ENCODE data around the gene POMZP3. TPM values are rescaled to one million over a fixed set of nuclear protein-coding genes. Genes with fewer than 3 reads are reported as not detected.
"Not testable (repeated sequence)": the region's sequence is repeated elsewhere in the genome, so short reads cannot be mapped to it uniquely, and the experiment has no call there.

The POMZP3 gene
- total RNA-seq, 4 donors from 2014 or later = 4.9 to 16.4 (median 9.3) TPM

DNA sequence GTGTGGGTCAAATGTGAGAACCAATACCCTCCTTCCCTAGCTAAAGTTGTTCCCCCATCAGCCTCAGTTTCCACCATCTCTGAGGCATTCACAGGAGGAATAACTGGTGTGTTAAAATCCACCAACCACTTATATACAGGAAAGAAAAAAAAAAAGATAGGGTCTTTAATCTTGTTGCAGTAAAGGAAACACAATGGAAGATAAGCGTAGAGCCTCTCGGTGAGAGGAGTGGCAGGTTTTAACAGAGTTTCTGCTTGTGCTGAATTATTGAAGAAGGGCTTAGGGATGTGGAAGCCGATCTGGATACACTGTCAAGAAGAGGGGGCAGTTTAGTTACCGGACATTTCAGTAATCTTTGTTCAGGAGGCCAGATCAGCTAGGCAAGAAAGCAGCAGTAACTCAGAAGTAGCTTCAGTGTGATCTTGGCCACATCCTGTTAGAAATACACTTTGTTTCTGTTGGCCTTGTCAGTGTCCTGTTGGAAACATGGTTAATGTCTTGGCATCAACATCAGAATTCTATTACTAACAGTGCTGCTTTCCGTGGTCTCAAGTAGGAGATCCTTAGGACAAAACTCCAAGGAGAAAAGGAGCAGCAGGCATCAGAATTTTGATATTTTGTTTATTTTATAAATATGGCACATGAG, 43.3 kb downstream of the POMZP3 start:
- TF ChIP-seq POLR2AphosphoS5 (IDR thresholded peaks at IDR 0.05) = peak; percentile 18 to 60
- H3K4me3 ChIP-seq; H3K36me3 ChIP-seq; H3K27me3 ChIP-seq; DNase-seq (ENCODE audit: extremely low spot score); intact Hi-C loops (cut with DNase I); H3K9me3 ChIP-seq: not testable (repeated sequence)
- peak overlapping the region; percentile 69 to 84 (median 80) for H3K27ac ChIP-seq (replicated peaks in 1 of 4)
- H3K4me1 ChIP-seq = peaks cover 23 to 44% (median 32%) of the 10 kb centered on the region in 4 donors
- 34% methylated on average over 4 of the region's 5 CpGs for WGBS

GRCh38 chr7:76582848-76583631, 44.0 kb downstream of the POMZP3 start:
- H3K9me3 ChIP-seq; intact Hi-C loops (cut with DNase I); H3K36me3 ChIP-seq; H3K27me3 ChIP-seq; DNase-seq (ENCODE audit: extremely low spot score); H3K4me3 ChIP-seq: not testable (repeated sequence)
- Histone ChIP-seq H3K27ac (replicated peaks in 1 of 4) (peak overlapping the region; percentile 69 to 84 (median 80)), H3K4me1 (peaks cover 20 to 40% (median 30%) of the 10 kb centered on the region in 4 donors)
- 11% methylated on average over 2 of the region's 2 CpGs for WGBS
- peak; percentile 50 to 56 for TF ChIP-seq POLR2AphosphoS5 (IDR thresholded peaks at IDR 0.05)

DNA sequence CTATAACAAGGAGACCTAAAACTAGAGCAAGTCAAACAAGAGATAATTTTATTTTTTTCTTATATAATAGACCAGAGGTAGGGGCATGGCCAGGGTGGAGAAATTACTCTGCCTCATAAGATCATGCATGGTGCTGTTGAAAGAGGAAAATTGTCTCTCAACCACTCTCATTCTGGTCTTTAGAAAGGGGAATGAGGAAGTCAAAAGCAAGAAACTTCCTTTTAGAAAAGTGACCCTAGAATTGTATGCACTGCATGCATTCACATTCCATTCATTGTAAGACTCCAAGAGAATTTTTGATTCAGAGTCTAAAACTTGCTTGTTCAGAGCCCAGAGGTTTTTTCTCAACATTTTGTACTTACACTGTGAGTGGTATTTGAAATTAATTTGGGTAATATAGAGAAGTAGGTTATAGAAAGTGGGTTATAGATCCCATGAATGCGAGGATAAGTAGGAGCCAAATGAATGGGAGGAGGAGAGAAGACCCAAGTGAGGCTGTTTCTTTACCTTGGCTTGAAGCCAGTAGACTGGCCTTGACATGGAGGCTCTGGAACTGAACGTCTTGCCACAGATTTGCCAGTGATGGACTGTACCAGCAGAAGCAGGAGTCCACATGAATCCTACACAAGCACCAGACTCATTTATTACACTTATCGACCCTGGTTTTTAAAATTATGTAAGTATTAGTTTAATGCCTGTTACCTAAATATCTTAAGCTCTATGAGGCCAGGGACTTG, 51.0 kb downstream of the POMZP3 start:
- WGBS = 60% methylated on average over 3 of the region's 3 CpGs
- H3K27me3 ChIP-seq; H3K36me3 ChIP-seq; H3K27ac ChIP-seq (replicated peaks in 1 of 4); DNase-seq (ENCODE audit: extremely low spot score); H3K9me3 ChIP-seq; intact Hi-C loops (cut with DNase I); H3K4me1 ChIP-seq; H3K4me3 ChIP-seq: not testable (repeated sequence)

GRCh38 chr7:76575431-76575830, 51.6 kb downstream of the POMZP3 start:
- intact Hi-C loops (cut with DNase I); DNase-seq (ENCODE audit: extremely low spot score); H3K36me3 ChIP-seq; H3K9me3 ChIP-seq; H3K4me1 ChIP-seq; H3K27ac ChIP-seq (replicated peaks in 1 of 4); H3K4me3 ChIP-seq; H3K27me3 ChIP-seq: not testable (repeated sequence)
- 92% methylated on average over 1 of the region's 2 CpGs for WGBS

- intact Hi-C loops (cut with DNase I); H3K27ac ChIP-seq (replicated peaks in 1 of 4); H3K4me3 ChIP-seq; H3K9me3 ChIP-seq; DNase-seq (ENCODE audit: extremely low spot score); H3K36me3 ChIP-seq; H3K27me3 ChIP-seq; H3K4me1 ChIP-seq: not testable (repeated sequence)
- 78% methylated on average over 3 of the region's 3 CpGs for WGBS
Measured at GRCh38 chr7:76572296-76572695, 54.8 kb downstream of the POMZP3 start.

- H3K9me3 ChIP-seq; H3K4me3 ChIP-seq; H3K36me3 ChIP-seq; intact Hi-C loops (cut with DNase I); H3K27ac ChIP-seq (replicated peaks in 1 of 4); H3K4me1 ChIP-seq; H3K27me3 ChIP-seq; DNase-seq (ENCODE audit: extremely low spot score): not testable (repeated sequence)
- 85% methylated on average over 4 of the region's 4 CpGs for WGBS
Measured at GRCh38 chr7:76570324-76570775, 56.7 kb downstream of the POMZP3 start.

- H3K4me1 ChIP-seq; H3K36me3 ChIP-seq; H3K4me3 ChIP-seq; H3K27ac ChIP-seq (replicated peaks in 1 of 4); H3K27me3 ChIP-seq; H3K9me3 ChIP-seq; intact Hi-C loops (cut with DNase I); DNase-seq (ENCODE audit: extremely low spot score): not testable (repeated sequence)
Measured at GRCh38 chr7:76568742-76569141, 58.3 kb downstream of the POMZP3 start.

- intact Hi-C loops (cut with DNase I); H3K4me1 ChIP-seq; H3K27ac ChIP-seq (replicated peaks in 1 of 4); H3K36me3 ChIP-seq; H3K9me3 ChIP-seq; H3K27me3 ChIP-seq; DNase-seq (ENCODE audit: extremely low spot score); H3K4me3 ChIP-seq: not testable (repeated sequence)
Measured at GRCh38 chr7:76567753-76568152, 59.3 kb downstream of the POMZP3 start.

DNA sequence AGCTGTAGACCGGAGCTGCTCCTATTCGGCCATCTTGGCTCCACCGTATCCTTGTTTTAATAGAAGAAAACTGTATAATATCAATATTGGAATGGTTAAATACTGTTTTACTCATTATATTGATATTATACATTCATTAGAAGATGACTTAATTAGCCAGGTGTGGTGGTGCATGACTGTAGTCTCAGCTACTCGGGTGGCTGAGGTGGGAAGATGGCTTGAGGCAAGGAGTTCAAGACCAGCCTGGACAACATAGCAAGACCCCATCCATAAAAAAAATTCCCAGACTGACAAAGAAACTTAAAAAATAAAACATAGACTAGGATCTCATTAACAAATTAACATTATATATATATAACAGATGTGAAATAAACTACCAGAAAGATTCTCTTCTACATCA, 59.8 kb downstream of the POMZP3 start:
- intact Hi-C loops (cut with DNase I); H3K27ac ChIP-seq (replicated peaks in 1 of 4); H3K9me3 ChIP-seq; H3K36me3 ChIP-seq; DNase-seq (ENCODE audit: extremely low spot score); H3K27me3 ChIP-seq; H3K4me1 ChIP-seq; H3K4me3 ChIP-seq: not testable (repeated sequence)
- WGBS = 100% methylated on average over 1 of the region's 4 CpGs

DNA sequence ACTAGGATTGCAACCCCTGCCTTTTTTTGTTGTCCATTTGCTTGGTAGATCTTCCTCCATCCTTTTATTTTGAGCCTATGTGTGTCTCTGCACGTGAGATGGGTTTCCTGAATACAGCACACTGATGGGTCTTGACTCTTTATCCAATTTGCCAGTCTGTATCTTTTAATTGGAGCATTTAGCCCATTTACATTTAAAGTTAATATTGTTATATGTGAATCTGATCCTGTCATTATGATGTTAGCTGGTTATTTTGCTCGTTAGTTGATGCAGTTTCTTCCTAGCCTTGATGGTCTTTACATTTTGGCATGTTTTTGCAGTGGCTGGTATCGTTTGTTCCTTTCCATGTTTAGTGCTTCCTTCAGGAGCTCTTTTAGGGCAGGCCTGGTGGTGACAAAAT, 62.1 kb downstream of the POMZP3 start:
- H3K27me3 ChIP-seq; DNase-seq (ENCODE audit: extremely low spot score); H3K9me3 ChIP-seq; H3K4me1 ChIP-seq; H3K4me3 ChIP-seq; H3K27ac ChIP-seq (replicated peaks in 1 of 4); intact Hi-C loops (cut with DNase I); H3K36me3 ChIP-seq: not testable (repeated sequence)
- 93% methylated on average over 3 of the region's 3 CpGs for WGBS

GRCh38 chr7:76561342-76561741, 65.7 kb downstream of the POMZP3 start:
- H3K27me3 ChIP-seq; H3K27ac ChIP-seq (replicated peaks in 1 of 4); H3K4me1 ChIP-seq; intact Hi-C loops (cut with DNase I); H3K4me3 ChIP-seq; H3K36me3 ChIP-seq; DNase-seq (ENCODE audit: extremely low spot score); H3K9me3 ChIP-seq: not testable (repeated sequence)
- 96% methylated on average over 3 of the region's 3 CpGs for WGBS

- H3K4me3 ChIP-seq; DNase-seq (ENCODE audit: extremely low spot score); H3K27ac ChIP-seq (replicated peaks in 1 of 4); H3K27me3 ChIP-seq; H3K9me3 ChIP-seq; H3K36me3 ChIP-seq; intact Hi-C loops (cut with DNase I); H3K4me1 ChIP-seq: not testable (repeated sequence)
- WGBS = 88% methylated on average over 3 of the region's 4 CpGs
Measured at GRCh38 chr7:76560157-76560556, 66.9 kb downstream of the POMZP3 start.

Data from esophagus muscularis mucosa (tissue), 4 donors.